Endothelial cell of umbilical vein (primary cell): Measurements from ENCODE around the gene LRRC52. TPM values are rescaled to one million over a fixed set of nuclear protein-coding genes. Genes with fewer than 3 reads are reported as not detected.

Experiments
- BruUV-seq: library from RNA; stranded (reverse); fragments of 400-500 nt; replicated peaks from 2 replicates; lab custom pipeline; 2021; lab: Mats Ljungman, UMichigan
- CTCF ChIA-PET: fragments of 300-600, 350-600 bp; sonication (Branson Sonifier 250); formaldehyde crosslinking; loops from one replicate; lab custom pipeline; 2021; ENCODE audit warnings: antibody characterized with exemption, inconsistent platforms; lab: Charles Lee
- POLR2A ChIA-PET: fragments of 300-600, 350-600 bp; sonication (Branson Sonifier 250); formaldehyde crosslinking; loops from one replicate; lab custom pipeline; 2021; ENCODE audit warnings: antibody characterized with exemption, inconsistent platforms; lab: Charles Lee
- DNase-seq: peaks from one replicate; pipeline ENCODE4 v3.0.0-alpha.2; 2011; ENCODE audit warnings: low read depth, low spot score
- FAIRE-seq: peaks from 2 replicates; lab custom pipeline; 2011; peaks lifted over from hg19 to GRCh38; lab: Jason Lieb, UNC
- H2AFZ ChIP-seq: 2 replicates; pipeline ENCODE4 v1.6.0; 2012; ENCODE audit warnings: low read depth, low read length, control low read depth, inconsistent platforms
- H3K27ac ChIP-seq: 2 replicates; pipeline ENCODE4 v1.5.1; 2011; ENCODE audit warnings: low read depth, mild to moderate bottlenecking, control low read depth, low read length, moderate library complexity; ENCODE audit not compliant: insufficient read depth
- H3K27me3 ChIP-seq, 2 experiments: 2 replicates each; pipeline versions ENCODE4 v1.6.0 to v1.6.1; 2011; ENCODE audit warnings: low read length in 2 of 2, mixed read lengths in 1 of 2; ENCODE audit not compliant: control insufficient read depth in 2 of 2, insufficient read depth in 2 of 2
- H3K36me3 ChIP-seq, 2 experiments: 2 replicates in 1 of 2; 3 replicates in 1 of 2; pipeline ENCODE4 v1.5.1; 2011; ENCODE audit warnings: low read length in 2 of 2, mild to moderate bottlenecking in 1 of 2, moderate library complexity in 1 of 2; ENCODE audit not compliant: control insufficient read depth in 2 of 2, insufficient read depth in 2 of 2; ENCODE audit errors: extremely low read depth in 1 of 2
- H3K4me1 ChIP-seq: 3 replicates; pipeline ENCODE4 v1.5.1; 2011; ENCODE audit warnings: mild to moderate bottlenecking, low read length; ENCODE audit not compliant: control insufficient read depth, insufficient read depth; ENCODE audit errors: extremely low read depth
- H3K4me2 ChIP-seq: 2 replicates; pipeline ENCODE4 v1.6.1; 2011; ENCODE audit warnings: low read length, control low read depth, mixed read lengths; ENCODE audit not compliant: insufficient read depth
- H3K4me3 ChIP-seq, 3 experiments: fragments of 200-600 bp in 1 of 3; sonication (generic), shearing (Covaris generic) in 1 of 3; replicated peaks in 1 of 3; 2 replicates each; pipeline ENCODE4 v1.5.1; 2011 to 2016; ENCODE audit warnings: control low read depth in 3 of 3, low read length in 3 of 3, mild to moderate bottlenecking in 2 of 3, inconsistent platforms in 1 of 3, low read depth in 1 of 3, moderate library complexity in 1 of 3; ENCODE audit not compliant: insufficient read depth in 1 of 3
- H3K79me2 ChIP-seq: 2 replicates; pipeline ENCODE4 v1.6.0; 2012; ENCODE audit warnings: low read length, inconsistent platforms; ENCODE audit not compliant: control insufficient read depth, insufficient read depth
- H3K9ac ChIP-seq: replicated peaks from 2 replicates; pipeline ENCODE3; 2011; ENCODE audit warnings: low read length, control low read depth; ENCODE audit not compliant: insufficient read depth; ENCODE audit errors: extremely low read depth
- H3K9me1 ChIP-seq: replicated peaks from 3 replicates; pipeline ENCODE4 v1.6.0; 2011; ENCODE audit warnings: mild to moderate bottlenecking, low read length; ENCODE audit not compliant: control insufficient read depth, insufficient read depth; ENCODE audit errors: extremely low read depth
- H3K9me3 ChIP-seq: replicated peaks from 2 replicates; pipeline ENCODE4 v1.5.1; 2012; ENCODE audit warnings: low read length, inconsistent platforms; ENCODE audit not compliant: control insufficient read depth, insufficient read depth
- H4K20me1 ChIP-seq: replicated peaks from 2 replicates; pipeline ENCODE3; 2011; ENCODE audit warnings: mild to moderate bottlenecking, low read length; ENCODE audit not compliant: control insufficient read depth, insufficient read depth; ENCODE audit errors: extremely low read depth
- EZH2 ChIP-seq: IDR thresholded peaks from 2 replicates; pipeline ENCODE4 v1.6.1; 2012; ENCODE audit warnings: borderline replicate concordance, low read depth, mild to moderate bottlenecking, moderate library complexity, low read length, inconsistent platforms; ENCODE audit not compliant: severe bottlenecking
- GATA2 ChIP-seq: IDR thresholded peaks from 2 replicates; pipeline ENCODE4 v1.7.0; 2011; ENCODE audit warnings: low read depth, mild to moderate bottlenecking, moderate library complexity, mixed read lengths, low read length; ENCODE audit not compliant: insufficient read length, insufficient read depth
- JUN ChIP-seq: IDR thresholded peaks from 2 replicates; pipeline ENCODE4 v1.6.1; 2011; ENCODE audit warnings: borderline replicate concordance, low read depth; ENCODE audit not compliant: insufficient read length, insufficient read depth
- POLR2A ChIP-seq: IDR thresholded peaks from 2 replicates; pipeline ENCODE4 v1.6.1; 2012; ENCODE audit warnings: low read depth, mild to moderate bottlenecking, control low read depth, low read length
- POLR2AphosphoS5 ChIP-seq: IDR thresholded peaks from 2 replicates; pipeline ENCODE4 v1.6.1; 2012; ENCODE audit warnings: low read depth, mild to moderate bottlenecking, control low read depth, low read length, moderate library complexity; ENCODE audit not compliant: insufficient read depth
- dilution Hi-C: fragments of 300-500 bp; cut with MboI; formaldehyde crosslinking; loops from one replicate; pipeline ENCODE4 v1.15.0; 2019; ENCODE audit warnings: low sequenced_read_pairs; ENCODE audit not compliant: extremely low pct_ligation_motif_present
- intact Hi-C: fragments of 100-400 bp; cut with micrococcal nuclease; formaldehyde crosslinking; loops from one replicate; pipeline ENCODE4 v1.10.0; 2022
- polyA plus RNA-seq, 4 experiments: library from polyadenylated mRNA; depleted of rRNA in 3 of 4; stranded (reverse) in 3 of 4; unstranded in 1 of 4; fragments of >200 nt; gene quantifications; 2 replicates each; pipeline versions ENCODE4 v1.2.1 to v1.2.3, GENCODE V29; 2011 to 2012; ENCODE audit warnings: missing spikeins in 1 of 4
- total RNA-seq: library from RNA; stranded (reverse); gene quantifications from 2 replicates; pipeline ENCODE4 v1.2.3, GENCODE V29; 2021

LRRC52 gene
- total and polyA plus RNA-seq, 2 donors (not counting 3 experiments of a cell fraction or from before 2014, with no cell fraction given) = not detected

GRCh38 chr1:165542647-165543046 lies 1.2 kb upstream of the LRRC52 start:
- FAIRE-seq (no peak), DNase-seq (no peak)
- TF ChIP-seq POLR2A = no peak
- ChIA-PET POLR2A (no interaction called here), CTCF (interaction anchor here (1.2 kb wide), 1 partner anchor 175 kb away, joined by 3 read pairs; no protein-coding TSS in a partner anchor)
- Histone ChIP-seq H3K4me3 (no peak overlapping the region), H3K27me3 (peaks cover 0 to 5% of the 10 kb centered on the region in 2 experiments), H3K4me1 (no peaks in the 10 kb centered on the region), H3K9me3 (no peaks in the 10 kb centered on the region), H3K79me2 (no peaks in the 10 kb centered on the region), H3K36me3 (no peaks in the 10 kb centered on the region), H3K4me2 (no peak overlapping the region), H3K9me1 (no peaks in the 10 kb centered on the region), H2AFZ (no peak overlapping the region), H4K20me1 (no peaks in the 10 kb centered on the region), H3K27ac (no peak overlapping the region), H3K9ac (no peak overlapping the region)
- BruUV-seq = no TSS peak
- dilution Hi-C loops (no loop called here), intact Hi-C loops (no loop called here)

- no peak overlapping the region for H3K27ac ChIP-seq
- H4K20me1 ChIP-seq = no peaks in the 10 kb centered on the region
- H3K36me3 ChIP-seq = no peaks in the 10 kb centered on the region
- H3K9me1 ChIP-seq = no peaks in the 10 kb centered on the region
- no peaks in the 10 kb centered on the region for H3K4me1 ChIP-seq
- TF ChIP-seq POLR2A = no peak
- TF ChIP-seq GATA2 = no peak
- TF ChIP-seq JUN = no peak
- TF ChIP-seq EZH2 = no peak
- TF ChIP-seq POLR2AphosphoS5 = no peak
- FAIRE-seq (no peak), DNase-seq (no peak)
- ChIA-PET CTCF (no interaction called here), POLR2A (no interaction called here)
- H3K4me2 ChIP-seq = no peak overlapping the region
- intact Hi-C loops = no loop called here
- no peaks in the 10 kb centered on the region for H3K9me3 ChIP-seq
- H2AFZ ChIP-seq = no peak overlapping the region
- no peak overlapping the region for H3K9ac ChIP-seq
- peaks cover 0 to 5% of the 10 kb centered on the region in 2 experiments for H3K27me3 ChIP-seq
- no peak overlapping the region for H3K4me3 ChIP-seq
- dilution Hi-C loops = no loop called here
- H3K79me2 ChIP-seq = no peaks in the 10 kb centered on the region
- BruUV-seq = no TSS peak
Measured at GRCh38 chr1:165544996-165545395, 1.2 kb downstream of the LRRC52 start.
